HG02610 (cell line): Measurements from ENCODE around the gene GNAS.
"Not testable (repeated sequence)": the region's sequence is repeated elsewhere in the genome, so short reads cannot be mapped to it uniquely, and the experiment has no call there.

ENCODE experiments used
- ATAC-seq: cut with Tn5 transposase; IDR thresholded peaks from one replicate; pipeline ENCODE4 v1.9.1; 2021; ENCODE audit warnings: mild to moderate bottlenecking, moderate library complexity; ENCODE audit not compliant: unreplicated experiment

GNAS gene

DNA sequence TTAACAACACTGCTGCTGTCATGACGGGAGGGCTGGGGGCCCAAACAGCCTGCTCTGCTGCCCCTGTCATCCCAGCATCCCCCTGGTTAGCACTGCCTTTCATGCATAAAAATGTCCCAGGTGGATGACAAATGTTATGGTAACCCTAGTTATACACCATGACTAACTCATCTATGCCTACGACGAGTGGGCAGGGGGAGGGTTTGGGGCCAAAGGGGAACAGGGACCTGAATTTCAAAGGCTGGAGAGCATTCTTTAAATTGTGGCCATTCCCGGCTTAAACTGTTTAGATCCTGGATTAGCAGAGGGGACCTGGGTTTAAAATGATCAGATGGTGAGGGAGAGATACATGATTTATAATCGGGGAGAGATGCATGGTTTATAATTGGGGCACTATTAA, 26.2 kb upstream of the GNAS start:
- ATAC-seq: no peak

GRCh38 chr20:58828136-58828535, 24.4 kb upstream of the GNAS start:
- ATAC-seq: no peak

DNA sequence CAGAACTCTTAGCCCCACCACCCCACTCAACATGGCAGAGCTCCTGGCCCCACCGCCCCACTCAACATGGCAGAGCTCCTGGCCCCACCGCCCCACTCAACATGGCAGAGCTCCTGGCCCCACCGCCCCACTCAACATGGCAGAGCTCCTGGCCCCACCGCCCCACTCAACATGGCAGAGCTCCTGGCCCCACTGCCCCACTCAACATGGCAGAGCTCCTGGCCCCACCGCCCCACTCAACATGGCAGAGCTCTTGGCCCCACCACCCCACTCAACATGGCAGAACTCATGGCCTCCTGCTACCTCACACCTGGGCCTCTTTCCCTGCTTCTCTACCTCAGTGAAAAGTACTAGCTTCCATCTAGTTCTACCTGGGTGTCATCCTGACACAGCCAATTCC, 23.7 kb upstream of the GNAS start:
- ATAC-seq: not testable (repeated sequence)

- no peak for ATAC-seq
Observed at GRCh38 chr20:58829531-58829941, 23.0 kb upstream of the GNAS start.

GRCh38 chr20:58832457-58832856, 20.1 kb upstream of the GNAS start:
- ATAC-seq: no peak

- no peak for ATAC-seq
Observed at GRCh38 chr20:58833921-58834320, 18.6 kb upstream of the GNAS start.

- ATAC-seq: no peak
Observed at GRCh38 chr20:58835231-58835630, 17.3 kb upstream of the GNAS start.

DNA sequence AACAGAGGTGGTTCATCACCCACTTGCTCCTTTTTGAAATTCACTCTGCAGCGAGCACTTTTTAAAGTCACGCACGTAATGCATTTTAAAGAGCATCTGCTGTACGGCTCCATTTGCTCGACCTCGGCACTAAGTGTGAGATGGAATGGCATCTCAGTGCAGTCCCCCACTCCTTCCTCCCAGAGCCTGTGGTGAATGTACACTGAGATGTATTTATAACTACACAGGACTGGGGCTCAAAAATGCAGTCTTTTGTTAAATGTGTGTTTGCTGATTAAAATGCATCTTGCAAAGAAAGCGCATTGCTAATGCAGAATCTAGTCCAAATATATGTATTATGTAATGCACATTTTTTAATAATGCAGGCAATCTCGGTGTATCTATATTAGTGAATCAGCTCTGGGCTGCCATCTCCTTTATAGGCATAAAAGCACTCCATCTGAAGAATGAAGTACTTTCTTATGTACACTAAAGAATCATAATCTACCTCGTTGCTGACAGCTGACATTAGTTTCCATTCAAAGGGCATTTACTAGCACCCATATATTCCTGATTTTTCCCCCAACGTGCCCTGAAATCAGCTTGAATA, 15.8 kb upstream of the GNAS start:
- no peak for ATAC-seq

DNA sequence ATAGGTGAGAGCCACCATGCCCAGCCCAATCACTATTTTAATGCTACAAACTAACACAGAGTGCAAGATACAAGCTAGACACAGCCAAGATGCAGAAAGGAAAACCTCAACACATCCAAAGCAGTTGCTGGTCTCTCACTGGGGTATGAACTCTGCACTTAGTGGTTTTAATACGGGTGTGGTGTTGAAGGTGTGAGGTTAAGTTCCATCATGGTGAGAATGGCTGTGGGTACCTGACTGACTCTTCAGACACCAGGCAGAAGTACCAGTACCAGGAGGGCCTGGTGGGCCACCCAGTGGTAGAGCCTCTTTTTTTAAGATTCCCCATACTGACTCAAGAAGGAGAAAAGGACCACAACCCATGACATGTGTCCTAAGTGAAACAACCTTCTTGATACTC, 14.8 kb upstream of the GNAS start:
- ATAC-seq: no peak

GRCh38 chr20:58838174-58838573, 14.3 kb upstream of the GNAS start:
- ATAC-seq: no peak

GRCh38 chr20:58839474-58839874, 13.0 kb upstream of the GNAS start:
- no peak for ATAC-seq

GRCh38 chr20:58839991-58840747, 12.3 kb upstream of the GNAS start:
- no peak for ATAC-seq

GRCh38 chr20:58840816-58841538, 11.5 kb upstream of the GNAS start:
- no peak for ATAC-seq

DNA sequence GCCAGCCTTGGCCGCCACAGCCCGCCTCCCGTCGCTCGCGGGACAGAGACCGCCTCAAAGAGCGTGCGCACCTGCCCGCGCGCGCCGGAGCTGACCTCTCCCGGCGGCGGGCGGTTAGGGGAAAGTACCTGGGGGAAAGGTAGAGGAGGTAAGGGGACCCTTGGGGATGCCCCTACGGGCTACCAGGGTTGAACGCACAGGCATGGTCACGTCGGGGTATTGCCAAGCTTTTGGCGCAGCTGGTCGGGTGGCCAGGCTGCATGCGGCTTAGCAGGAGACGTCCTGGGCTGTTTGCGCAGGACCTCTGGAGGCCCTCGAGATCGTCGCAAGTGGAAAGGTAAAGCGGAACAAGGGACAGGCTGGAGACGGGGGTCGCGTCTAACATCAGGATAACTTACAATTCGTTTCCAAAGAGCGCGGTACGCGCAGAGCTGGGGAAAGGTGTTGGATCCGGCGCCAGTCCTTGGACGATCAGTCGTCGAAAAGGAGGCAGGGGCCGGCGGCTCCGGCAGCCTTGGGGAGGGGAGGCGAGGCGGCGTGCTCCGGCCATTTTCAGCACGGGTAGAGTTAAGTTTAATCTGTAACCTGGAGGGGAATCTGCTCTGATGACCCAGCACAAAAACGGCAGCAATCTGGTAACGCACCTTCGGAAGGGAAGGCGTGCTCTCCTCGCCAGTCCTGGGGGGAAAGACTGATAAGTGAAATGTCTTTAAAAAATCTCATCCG, 10.8 kb upstream of the GNAS start:
- ATAC-seq: no peak

- no peak for ATAC-seq
Observed at GRCh38 chr20:58842276-58842675, 10.2 kb upstream of the GNAS start.

- ATAC-seq: no peak
Observed at GRCh38 chr20:58843128-58843556, 9.4 kb upstream of the GNAS start.

DNA sequence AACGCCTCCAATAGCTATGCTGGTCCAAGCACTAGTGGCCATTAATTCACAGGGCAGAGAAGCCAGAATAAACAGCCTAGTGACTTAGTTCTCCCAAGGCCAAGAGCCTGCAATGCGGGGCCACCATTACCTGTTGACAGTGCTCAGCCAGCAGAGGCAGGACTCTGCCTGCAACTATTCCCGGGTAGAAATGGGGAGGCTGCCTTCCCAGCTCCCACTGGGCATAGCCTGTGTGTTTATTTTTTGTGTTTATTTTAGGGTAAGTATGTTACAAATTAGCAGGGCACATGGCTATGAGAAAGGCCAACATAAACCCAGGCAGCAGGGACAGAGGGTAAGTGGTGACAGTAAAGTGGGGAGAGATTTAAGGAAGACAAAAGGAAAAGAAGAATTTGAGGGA, 6.8 kb upstream of the GNAS start:
- ATAC-seq: no peak

- no peak for ATAC-seq
Observed at GRCh38 chr20:58847463-58847862, 5.1 kb upstream of the GNAS start.

- ATAC-seq: peak; percentile 91
Observed at GRCh38 chr20:58850693-58851174, 1.8 kb upstream of the GNAS start, which contains the start of gene GNAS-AS1. TSS of gene GNAS-AS1 (minus strand) at chr20:58850902.

DNA sequence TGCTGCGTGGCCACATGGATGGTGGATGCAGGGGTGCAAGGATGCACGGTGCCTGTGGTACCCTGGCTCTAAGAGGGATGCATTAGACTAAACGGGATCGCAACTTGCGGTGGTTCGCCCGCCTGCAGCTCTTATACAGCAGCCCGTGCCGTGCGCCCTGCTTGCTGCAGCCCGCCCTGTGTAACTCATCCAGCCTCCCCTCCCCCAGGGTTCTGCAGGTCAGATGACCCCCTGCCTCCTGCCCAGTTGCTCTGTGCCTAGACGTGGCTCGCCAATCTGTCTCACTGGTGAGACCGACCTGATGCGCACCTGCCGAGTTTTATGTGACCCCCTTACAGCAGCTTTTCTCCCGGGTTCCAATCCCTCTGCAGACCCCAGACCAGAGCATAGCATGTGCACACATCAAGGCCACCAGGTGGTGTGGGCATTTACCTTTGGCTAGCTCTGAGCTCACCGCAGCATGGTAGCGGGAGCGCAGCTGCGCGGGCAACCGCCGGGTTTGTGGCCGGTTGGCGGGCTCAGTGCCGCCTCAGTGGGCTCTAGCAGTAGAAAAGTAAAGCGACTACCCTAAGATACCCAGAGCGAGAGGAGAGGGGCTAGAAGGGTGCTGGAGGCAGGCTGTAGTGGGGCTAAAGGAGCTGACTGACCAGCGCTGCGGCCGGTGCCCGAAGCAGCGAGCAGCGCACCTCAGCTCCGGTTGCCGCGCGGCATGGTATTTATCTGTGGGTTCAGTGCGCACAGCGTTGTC, 1.1 kb upstream of the GNAS start:
- ATAC-seq: no peak
